OCI-LY7 (cell line): ENCODE measurements around the gene XCL1.

Experiments
- EZH2phosphoT487 ChIP-seq: fragments of 200-600 bp; sonication (generic); IDR thresholded peaks from 2 replicates; pipeline ENCODE4 v1.6.1; 2018; ENCODE audit warnings: low read depth, borderline replicate concordance, mild to moderate bottlenecking, mixed run types, antibody characterized with exemption, low read length, moderate library complexity, mixed read lengths
- TF ChIP-seq, protein P1 (sequence below): fragments of 200-600 bp; sonication (generic); conservative IDR thresholded peaks from 2 replicates; pipeline ENCODE4 v1.5.1; 2014; ENCODE audit warnings: mild to moderate bottlenecking, antibody characterized with exemption, low read length, moderate library complexity, mixed read lengths

DNA sequence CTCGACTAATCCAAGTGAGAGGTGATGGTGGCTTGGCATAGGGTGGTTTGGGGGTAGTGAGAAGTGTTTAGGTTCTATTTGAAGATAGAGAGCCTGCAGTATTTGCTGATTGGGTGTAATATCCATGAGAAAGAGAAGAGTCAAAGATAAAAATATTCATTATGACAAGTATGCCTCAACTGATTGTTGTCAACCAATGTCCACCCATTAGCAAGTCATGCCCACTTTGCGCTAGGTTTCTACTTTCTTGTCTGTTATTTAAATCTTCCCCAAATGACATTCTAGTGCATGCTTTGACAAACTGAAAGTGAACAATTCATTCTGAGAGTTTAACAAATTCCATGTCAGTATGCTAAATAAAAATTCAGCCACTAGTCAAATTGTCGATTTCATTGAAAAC lies 3.8 kb upstream of the XCL1 start:
- TF ChIP-seq, protein P1, sequence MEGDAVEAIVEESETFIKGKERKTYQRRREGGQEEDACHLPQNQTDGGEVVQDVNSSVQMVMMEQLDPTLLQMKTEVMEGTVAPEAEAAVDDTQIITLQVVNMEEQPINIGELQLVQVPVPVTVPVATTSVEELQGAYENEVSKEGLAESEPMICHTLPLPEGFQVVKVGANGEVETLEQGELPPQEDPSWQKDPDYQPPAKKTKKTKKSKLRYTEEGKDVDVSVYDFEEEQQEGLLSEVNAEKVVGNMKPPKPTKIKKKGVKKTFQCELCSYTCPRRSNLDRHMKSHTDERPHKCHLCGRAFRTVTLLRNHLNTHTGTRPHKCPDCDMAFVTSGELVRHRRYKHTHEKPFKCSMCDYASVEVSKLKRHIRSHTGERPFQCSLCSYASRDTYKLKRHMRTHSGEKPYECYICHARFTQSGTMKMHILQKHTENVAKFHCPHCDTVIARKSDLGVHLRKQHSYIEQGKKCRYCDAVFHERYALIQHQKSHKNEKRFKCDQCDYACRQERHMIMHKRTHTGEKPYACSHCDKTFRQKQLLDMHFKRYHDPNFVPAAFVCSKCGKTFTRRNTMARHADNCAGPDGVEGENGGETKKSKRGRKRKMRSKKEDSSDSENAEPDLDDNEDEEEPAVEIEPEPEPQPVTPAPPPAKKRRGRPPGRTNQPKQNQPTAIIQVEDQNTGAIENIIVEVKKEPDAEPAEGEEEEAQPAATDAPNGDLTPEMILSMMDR, result no peak
- no peak for TF ChIP-seq EZH2phosphoT487
